ENCODE data around the gene PCDHA6. TPM values are rescaled to one million over a fixed set of nuclear protein-coding genes. Genes with fewer than 3 reads are reported as not detected.
"Not testable (repeated sequence)": the region's sequence is repeated elsewhere in the genome, so short reads cannot be mapped to it uniquely, and the experiment has no call there.

The PCDHA6 gene
- total and polyA plus RNA-seq, 2 experiments from 2014 or later, result 2.1 to 5.2 TPM

- H3K4me1 Mint-ChIP-seq, result peaks cover 17% of the 10 kb centered on the region; the same call in 2 of the 3 replicates
- not testable (repeated sequence) for H3F3A ChIP-seq (replicated peaks; ENCODE audit: low read depth); DNase-seq (ENCODE audit: low spot score); H4K20me1 ChIP-seq (replicated peaks; ENCODE audit: insufficient read depth); H3K27ac ChIP-seq (ENCODE audit: low read depth); H3K27ac Mint-ChIP-seq; H3K4me2 ChIP-seq; H2AFZ ChIP-seq; H3K9me3 Mint-ChIP-seq; H3K27me3 ChIP-seq (ENCODE audit: insufficient read depth); H3K27me3 Mint-ChIP-seq (ENCODE audit: insufficient read depth, low read depth, poor library complexity); H3K36me3 ChIP-seq (ENCODE audit: insufficient read depth); ATAC-seq; H3K9me2 ChIP-seq (ENCODE audit: insufficient read depth)
- TF ChIP-seq REST (IDR thresholded peaks at IDR 0.05; ENCODE audit: unreplicated experiment), result peak; percentile 65
- H3K79me2 ChIP-seq (replicated peaks; ENCODE audit: insufficient read depth), result peaks cover 43% of the 10 kb centered on the region
- H3K4me1 ChIP-seq (ENCODE audit: insufficient read depth), result peaks cover 15% of the 10 kb centered on the region; the same call in 1 of the 2 replicates
- peaks cover 18% of the 10 kb centered on the region for H3K36me3 Mint-ChIP-seq (ENCODE audit: low read depth)
- 0 out of 2 replicates have a peak overlapping the region, but pooled peaks have one; percentile 66 for H3K4me3 ChIP-seq
- peak overlapping the region; percentile 97; the same call in 2 of the 3 replicates for H3K4me3 Mint-ChIP-seq
These were observed 48.9 kb downstream of the PCDHA6 start for GRCh38 chr5:140876541-140877261.

- no peaks in the 10 kb centered on the region for H3K9me3 Mint-ChIP-seq
- ATAC-seq (no peak), DNase-seq (ENCODE audit: low spot score) (no peak)
- Histone ChIP-seq H3K27ac (ENCODE audit: low read depth) (no peak overlapping the region), H3K9me2 (ENCODE audit: insufficient read depth) (no peaks in the 10 kb centered on the region), H2AFZ (no peak overlapping the region), H4K20me1 (replicated peaks; ENCODE audit: insufficient read depth) (peaks cover 9% of the 10 kb centered on the region; the same call in 1 of the 2 replicates), H3F3A (replicated peaks; ENCODE audit: low read depth) (no peaks in the 10 kb centered on the region; the same call in 1 of the 2 replicates), H3K79me2 (replicated peaks; ENCODE audit: insufficient read depth) (peaks cover 38% of the 10 kb centered on the region), H3K4me2 (no peak overlapping the region), H3K27me3 (ENCODE audit: insufficient read depth) (no peaks in the 10 kb centered on the region), H3K4me3 (no peak overlapping the region), H3K4me1 (ENCODE audit: insufficient read depth) (peaks cover 15% of the 10 kb centered on the region; the same call in 1 of the 2 replicates), H3K36me3 (ENCODE audit: insufficient read depth) (no peaks in the 10 kb centered on the region; the same call in 1 of the 2 replicates)
- H3K4me3 Mint-ChIP-seq, result no peak overlapping the region
- peaks cover 13% of the 10 kb centered on the region for H3K36me3 Mint-ChIP-seq (ENCODE audit: low read depth)
- H3K4me1 Mint-ChIP-seq, result peaks cover 17% of the 10 kb centered on the region; the same call in 2 of the 3 replicates
- peaks cover 3% of the 10 kb centered on the region for H3K27me3 Mint-ChIP-seq (ENCODE audit: insufficient read depth, low read depth, poor library complexity)
- no peak overlapping the region for H3K27ac Mint-ChIP-seq
- TF ChIP-seq NANOG (IDR thresholded peaks at IDR 0.05; ENCODE audit: borderline replicate concordance) (no peak), CREB1 (CRISPR knock-in tag; IDR thresholded peaks at IDR 0.05; ENCODE audit: low read depth) (no peak), JUNB (IDR thresholded peaks at IDR 0.05; ENCODE audit: unreplicated experiment) (no peak), REST (IDR thresholded peaks at IDR 0.05; ENCODE audit: unreplicated experiment) (no peak), POLR2AphosphoS5 (IDR thresholded peaks at IDR 0.05; ENCODE audit: low read depth) (no peak), ZNF114 (CRISPR knock-in tag; IDR thresholded peaks at IDR 0.05) (no peak), ZNF462 (CRISPR knock-in tag; IDR thresholded peaks at IDR 0.05) (no peak)
These were observed 49.5 kb downstream of the PCDHA6 start for GRCh38 chr5:140877262-140877581.

All from GM23338 (cell line).